Activated T-helper 1 cell treated with anti-CD3 and anti-CD28 coated beads, Interleukin-12 subunit alpha, Interleukin-12 subunit beta, Interleukin-2, Interleukin-4 antibody, amounts not matched to agents 30 ng/mL and 10 ng/mL and 1 ng/mL, durations not matched to agents 14 hours and 24 hours and 36 hours (primary cell): ENCODE data around the gene DUSP1. TPM values are rescaled to one million over a fixed set of nuclear protein-coding genes. Genes with fewer than 3 reads are reported as not detected.

Experiments
- DNase-seq: peaks from one replicate; pipeline ENCODE4 v3.0.0; 2021; ENCODE audit warnings: low spot score
- H3K27ac Mint-ChIP-seq: one replicate; pipeline ENCODE4 v1.8.0; 2021; ENCODE audit warnings: mild to moderate bottlenecking, mixed read lengths
- H3K27me3 Mint-ChIP-seq: one replicate; pipeline ENCODE4 v1.8.0; 2022; ENCODE audit warnings: mild to moderate bottlenecking, moderate library complexity, mixed read lengths; ENCODE audit not compliant: insufficient read depth
- H3K36me3 Mint-ChIP-seq: one replicate; pipeline ENCODE4 v1.8.0; 2021; ENCODE audit warnings: low read depth, mixed read lengths
- H3K4me1 Mint-ChIP-seq: one replicate; pipeline ENCODE4 v1.8.0; 2021; ENCODE audit warnings: low read depth, mixed read lengths
- H3K4me3 Mint-ChIP-seq: one replicate; pipeline ENCODE4 v1.8.0; 2021; ENCODE audit warnings: mild to moderate bottlenecking, moderate library complexity, mixed read lengths
- H3K9me3 Mint-ChIP-seq: one replicate; pipeline ENCODE4 v1.8.0; 2021; ENCODE audit warnings: mixed read lengths
- intact Hi-C: fragments of 100-400 bp; cut with micrococcal nuclease; formaldehyde crosslinking; loops from one replicate; pipeline ENCODE4 v1.15.1; 2024
- total RNA-seq: library from RNA; stranded (reverse); gene quantifications from 2 replicates; pipeline ENCODE4 v1.2.3, GENCODE V29; 2022

The DUSP1 gene
- total RNA-seq, 1 donor from 2014 or later, result 12.5 TPM

DNA sequence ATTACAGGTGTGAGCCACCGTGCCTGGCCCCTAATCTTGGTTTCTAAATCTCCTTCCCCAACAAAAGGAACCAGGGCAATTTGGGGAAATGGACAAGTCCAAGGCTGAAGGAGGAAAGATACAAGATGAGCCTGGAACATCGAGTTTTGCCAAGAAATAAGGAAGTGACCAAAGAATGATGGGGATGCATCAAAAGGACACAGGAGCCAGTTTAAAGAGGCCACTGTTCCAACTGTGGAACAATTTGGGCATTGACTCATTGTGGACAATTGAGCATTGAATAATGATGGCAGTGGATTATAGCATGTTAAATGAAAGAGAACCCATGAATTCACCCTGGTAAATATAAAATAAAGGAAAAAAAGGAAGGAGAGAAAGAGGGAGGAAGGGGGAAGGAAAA lies 47.5 kb downstream of the DUSP1 start:
- Mint-ChIP-seq H3K9me3 (no peaks in the 10 kb centered on the region), H3K27ac (no peak overlapping the region), H3K27me3 (peaks cover 2% of the 10 kb centered on the region), H3K4me1 (no peaks in the 10 kb centered on the region), H3K36me3 (no peaks in the 10 kb centered on the region), H3K4me3 (no peak overlapping the region)
- no peak for DNase-seq
- intact Hi-C loops, result no loop called here

DNA sequence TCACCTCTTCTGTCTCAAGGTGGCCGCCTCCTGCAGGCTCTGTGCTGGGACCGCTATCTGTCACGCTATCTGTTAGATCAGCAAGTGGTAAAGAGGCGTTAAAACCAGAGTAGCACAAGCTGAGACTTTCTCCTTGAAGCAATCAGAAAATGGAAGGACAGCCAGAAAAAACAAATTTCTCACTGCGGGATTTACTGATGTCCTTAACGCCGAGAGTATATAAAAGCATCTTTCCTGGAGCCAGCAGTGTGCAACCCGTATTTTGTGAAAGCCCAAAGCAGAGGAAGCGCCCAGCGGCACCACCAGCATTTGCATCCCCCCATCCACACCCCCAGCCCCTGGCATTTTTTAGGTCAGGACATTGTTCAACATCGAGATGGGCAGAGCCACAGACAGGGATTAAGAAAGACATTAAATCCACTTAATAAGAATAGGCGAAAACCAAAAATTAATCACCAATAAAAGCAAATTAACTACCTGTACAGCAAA lies 48.6 kb downstream of the DUSP1 start:
- peaks cover 2% of the 10 kb centered on the region for H3K27me3 Mint-ChIP-seq
- no peak for DNase-seq
- no peaks in the 10 kb centered on the region for H3K9me3 Mint-ChIP-seq
- H3K27ac Mint-ChIP-seq, result no peak overlapping the region
- intact Hi-C loops, result no loop called here
- H3K36me3 Mint-ChIP-seq, result no peaks in the 10 kb centered on the region
- H3K4me1 Mint-ChIP-seq, result no peaks in the 10 kb centered on the region
- no peak overlapping the region for H3K4me3 Mint-ChIP-seq

DNA sequence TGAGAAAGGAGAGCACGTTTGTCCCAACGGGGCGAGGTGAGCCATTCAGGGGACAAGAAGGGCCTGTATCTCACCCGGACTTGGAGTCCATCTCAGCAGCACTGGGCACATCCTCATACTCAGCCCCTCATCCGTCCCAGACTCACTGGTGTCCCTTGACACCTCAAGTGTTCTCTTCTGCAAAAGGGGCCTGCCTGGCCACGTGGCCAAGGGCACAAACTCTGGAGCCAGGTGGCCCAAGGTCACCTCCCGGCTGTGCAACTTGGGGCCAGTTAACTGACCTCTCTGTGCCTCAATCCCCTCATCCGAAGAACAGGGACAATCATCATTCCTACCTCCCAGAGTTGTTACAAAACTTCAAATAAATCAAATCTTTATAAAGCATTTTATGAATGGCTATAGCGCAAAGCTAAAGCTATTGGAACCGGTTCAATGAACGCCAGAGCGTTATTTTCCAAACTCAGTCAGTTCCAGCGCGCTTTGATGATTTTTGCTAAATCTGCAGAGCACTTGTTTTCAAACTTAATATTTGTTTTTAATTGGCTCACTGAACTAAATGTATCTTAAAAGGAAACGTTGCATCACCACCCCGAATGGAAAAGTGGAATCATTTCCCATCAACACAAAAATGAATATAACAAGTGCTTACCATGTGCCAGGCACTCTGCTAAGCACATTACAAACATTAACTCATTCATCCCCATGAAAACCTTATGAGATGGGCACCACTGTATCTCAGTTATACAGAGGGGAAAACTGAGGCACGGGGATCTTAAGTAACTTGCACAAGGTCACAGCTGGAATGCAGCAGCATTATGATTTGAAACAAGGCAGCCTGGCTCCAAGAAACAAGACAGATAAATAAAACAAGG lies 49.3 kb downstream of the DUSP1 start:
- DNase-seq, result no peak
- peaks cover 2% of the 10 kb centered on the region for H3K27me3 Mint-ChIP-seq
- H3K4me3 Mint-ChIP-seq, result no peak overlapping the region
- H3K4me1 Mint-ChIP-seq, result no peaks in the 10 kb centered on the region
- no peaks in the 10 kb centered on the region for H3K9me3 Mint-ChIP-seq
- no peaks in the 10 kb centered on the region for H3K36me3 Mint-ChIP-seq
- intact Hi-C loops, result no loop called here
- H3K27ac Mint-ChIP-seq, result no peak overlapping the region

DNA sequence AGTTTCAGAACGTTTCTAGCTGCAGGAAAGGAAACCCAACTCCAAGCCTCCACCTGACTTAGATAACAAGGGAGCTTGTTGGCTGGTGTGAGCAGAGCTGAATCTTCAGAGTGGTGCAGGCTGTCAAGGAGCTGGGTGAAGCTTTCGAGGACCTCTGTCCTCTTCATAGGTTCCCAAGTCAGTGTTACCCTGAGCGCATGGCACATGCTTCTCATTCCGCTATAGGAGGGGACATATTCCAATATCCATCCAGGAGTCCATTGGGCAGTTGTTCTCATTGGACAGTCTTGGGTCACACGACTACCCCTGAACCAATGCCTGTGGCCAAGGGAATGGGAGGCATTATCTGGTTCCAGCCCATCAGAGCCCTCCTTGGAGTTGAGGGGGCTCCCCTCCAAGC lies 50.3 kb downstream of the DUSP1 start:
- no peaks in the 10 kb centered on the region for H3K36me3 Mint-ChIP-seq
- DNase-seq, result no peak
- intact Hi-C loops, result no loop called here
- no peak overlapping the region for H3K4me3 Mint-ChIP-seq
- no peak overlapping the region for H3K27ac Mint-ChIP-seq
- no peaks in the 10 kb centered on the region for H3K9me3 Mint-ChIP-seq
- H3K27me3 Mint-ChIP-seq, result peaks cover 2% of the 10 kb centered on the region
- H3K4me1 Mint-ChIP-seq, result no peaks in the 10 kb centered on the region

DNA sequence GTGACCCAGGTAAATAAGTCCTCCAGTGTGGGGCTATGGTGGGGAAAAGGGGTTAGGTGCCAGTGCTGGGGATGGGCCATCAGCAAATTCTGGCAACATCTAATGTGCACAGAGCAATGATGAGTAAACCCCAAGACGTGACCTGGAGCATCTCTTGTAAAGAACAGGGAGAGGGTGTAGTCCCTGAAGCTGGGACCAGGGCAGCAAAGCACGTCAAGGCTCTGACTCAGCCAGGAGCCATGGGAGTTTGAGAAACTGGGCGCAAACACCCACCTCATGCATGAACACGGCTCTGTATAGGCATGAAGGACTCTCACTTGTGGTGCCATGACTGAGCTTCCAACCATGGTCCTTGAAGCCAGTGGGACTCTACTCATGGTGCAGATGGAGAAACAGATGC lies 51.8 kb downstream of the DUSP1 start:
- peaks cover 2% of the 10 kb centered on the region for H3K27me3 Mint-ChIP-seq
- no peak overlapping the region for H3K4me3 Mint-ChIP-seq
- DNase-seq, result no peak
- H3K27ac Mint-ChIP-seq, result no peak overlapping the region
- no peaks in the 10 kb centered on the region for H3K4me1 Mint-ChIP-seq
- intact Hi-C loops, result loop anchor here (5.0 to 10.0 kb wide), 2 partner anchors 118 to 426 kb away; partner anchors contain the start of gene BNIP1
- H3K36me3 Mint-ChIP-seq, result no peaks in the 10 kb centered on the region
- no peaks in the 10 kb centered on the region for H3K9me3 Mint-ChIP-seq

DNA sequence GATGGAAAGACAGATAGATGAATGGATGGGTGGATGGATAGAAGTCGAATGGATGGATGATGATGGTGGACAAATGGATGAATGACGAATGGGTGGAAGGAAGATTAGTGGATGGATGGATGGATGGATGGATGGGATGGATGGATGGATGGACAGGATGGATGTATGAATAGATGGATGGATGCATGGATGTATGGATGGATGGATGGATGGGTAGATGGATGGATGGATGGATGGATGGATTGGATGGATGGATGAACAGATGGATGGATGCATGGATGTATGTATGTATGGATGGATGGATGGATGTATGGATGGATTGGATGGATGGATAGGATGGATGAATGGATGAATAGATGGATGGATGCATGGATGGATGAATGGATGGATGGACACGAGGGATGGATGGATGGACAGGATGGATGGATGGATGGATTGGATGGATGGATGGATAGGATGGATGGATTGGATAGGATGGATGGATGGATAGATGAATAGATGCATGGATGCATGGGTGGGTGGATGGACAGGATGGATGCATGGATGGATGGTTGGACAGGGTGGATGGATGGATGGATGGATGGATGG lies 52.4 kb downstream of the DUSP1 start:
- intact Hi-C loops, result loop anchor here (5.0 to 10.0 kb wide), 2 partner anchors 119 to 426 kb away; partner anchors contain the start of gene BNIP1
- Mint-ChIP-seq H3K36me3 (no peaks in the 10 kb centered on the region), H3K27ac (no peak overlapping the region), H3K9me3 (no peaks in the 10 kb centered on the region), H3K27me3 (peaks cover under 1% of the 10 kb centered on the region), H3K4me1 (no peaks in the 10 kb centered on the region), H3K4me3 (no peak overlapping the region)
- no peak for DNase-seq

Other genes starting within 250 kb of the DUSP1 start
- gene NEURL1B, start 129.9 kb downstream of the DUSP1 start, total RNA-seq, result 0.05 and 0.12 TPM in 2 replicates
- 47.4 and 47.9 TPM in 2 replicates for gene ERGIC1, start 63.1 kb upstream of the DUSP1 start, total RNA-seq
- gene RPL26L1, start 188.2 kb upstream of the DUSP1 start, total RNA-seq, result 69.0 and 70.9 TPM in 2 replicates
- 149 TPM in 2 replicates for gene ATP6V0E1, start 212.6 kb upstream of the DUSP1 start, total RNA-seq